ENCODE results near the gene MAGI1.
"Not testable (repeated sequence)": the region's sequence is repeated elsewhere in the genome, so short reads cannot be mapped to it uniquely, and the experiment has no call there.

Gene MAGI1

GRCh38 chr3:65607965-65608460, 430.7 kb downstream of the MAGI1 start:
- not testable (repeated sequence) for H3K4me3 ChIP-seq (ENCODE audit: low read depth, low read length)

- H3K4me3 ChIP-seq (ENCODE audit: low read depth, low read length) = no peak overlapping the region
Measured at GRCh38 chr3:65607101-65607500, 431.6 kb downstream of the MAGI1 start.

- no peak overlapping the region for H3K4me3 ChIP-seq (ENCODE audit: low read depth, low read length)
Measured at GRCh38 chr3:65605876-65606432, 432.8 kb downstream of the MAGI1 start.

- H3K4me3 ChIP-seq (ENCODE audit: low read depth, low read length) = no peak overlapping the region
Measured at GRCh38 chr3:65604863-65605526, 433.7 kb downstream of the MAGI1 start.

GRCh38 chr3:65603631-65604030, 435.1 kb downstream of the MAGI1 start:
- no peak overlapping the region for H3K4me3 ChIP-seq (ENCODE audit: low read depth, low read length)

GRCh38 chr3:65600888-65601287, 437.8 kb downstream of the MAGI1 start:
- no peak overlapping the region for H3K4me3 ChIP-seq (ENCODE audit: low read depth, low read length)

- H3K4me3 ChIP-seq (ENCODE audit: low read depth, low read length) = peak overlapping the region; percentile 43
Measured at GRCh38 chr3:65597952-65598413, 440.7 kb downstream of the MAGI1 start.

- peak overlapping the region; percentile 63 for H3K4me3 ChIP-seq (ENCODE audit: low read depth, low read length)
Measured at GRCh38 chr3:65597226-65597951, 441.3 kb downstream of the MAGI1 start.

- H3K4me3 ChIP-seq (ENCODE audit: low read depth, low read length) = peak overlapping the region; percentile 63
Measured at GRCh38 chr3:65596571-65597225, 442.0 kb downstream of the MAGI1 start.

GRCh38 chr3:65596029-65596300, 442.8 kb downstream of the MAGI1 start:
- peak overlapping the region; percentile 25 for H3K4me3 ChIP-seq (ENCODE audit: low read depth, low read length)

- H3K4me3 ChIP-seq (ENCODE audit: low read depth, low read length) = peak overlapping the region; percentile 25
Measured at GRCh38 chr3:65595222-65596028, 443.3 kb downstream of the MAGI1 start.

GRCh38 chr3:65593780-65594752, 444.7 kb downstream of the MAGI1 start:
- H3K4me3 ChIP-seq (ENCODE audit: low read depth, low read length) = no peak overlapping the region

GRCh38 chr3:65591313-65591712, 447.4 kb downstream of the MAGI1 start:
- no peak overlapping the region for H3K4me3 ChIP-seq (ENCODE audit: low read depth, low read length)

GRCh38 chr3:65588884-65589283, 449.8 kb downstream of the MAGI1 start:
- H3K4me3 ChIP-seq (ENCODE audit: low read depth, low read length) = no peak overlapping the region

GRCh38 chr3:65587650-65588439, 450.9 kb downstream of the MAGI1 start:
- H3K4me3 ChIP-seq (ENCODE audit: low read depth, low read length) = no peak overlapping the region

- no peak overlapping the region for H3K4me3 ChIP-seq (ENCODE audit: low read depth, low read length)
Measured at GRCh38 chr3:65584913-65585312, 453.8 kb downstream of the MAGI1 start.

- H3K4me3 ChIP-seq (ENCODE audit: low read depth, low read length) = no peak overlapping the region
Measured at GRCh38 chr3:65584002-65584401, 454.7 kb downstream of the MAGI1 start.

GRCh38 chr3:65583188-65583587, 455.5 kb downstream of the MAGI1 start:
- H3K4me3 ChIP-seq (ENCODE audit: low read depth, low read length) = no peak overlapping the region

All from iPS-11a (cell line).